T-cell (primary cell): ENCODE results near the gene TMSB10. TPM values are rescaled to one million over a fixed set of nuclear protein-coding genes. Genes with fewer than 3 reads are reported as not detected.

Experiments used
- ATAC-seq, 4 experiments: fragments of 200-7000 bp in 3 of 4; fragments of 150-1000 bp in 1 of 4; cut with Tn5 transposase; replicated peaks in 1 of 4; 1 replicate in 3 of 4; 2 replicates in 1 of 4; pipeline ENCODE4 v1.10.0; 2021; ENCODE audit warnings: moderate library complexity in 3 of 4, mild to moderate bottlenecking in 2 of 4, moderate number of reproducible peaks in 1 of 4
- CTCF ChIA-PET, 2 donors: fragments of 300-600 bp; sonication (Branson Sonifier 250); formaldehyde crosslinking; loops; one replicate each; lab custom pipeline; 2022; ENCODE audit warnings: antibody characterized with exemption in 2 of 2; lab: Charles Lee
- POLR2A ChIA-PET, 2 donors: fragments of 300-600 bp; sonication (Branson Sonifier 250); formaldehyde crosslinking; loops; one replicate each; lab custom pipeline; 2022; ENCODE audit warnings: antibody characterized with exemption in 2 of 2; lab: Charles Lee
- DNase-seq, 35 experiments: peaks; one replicate each; pipeline versions ENCODE4 v3.0.0 to v3.0.0-alpha.2; 2013 to 2023
- H3K27ac ChIP-seq: one replicate; pipeline ENCODE4 v1.5.1; 2013; ENCODE audit warnings: low read length
- H3K27me3 ChIP-seq, 2 experiments: replicated peaks in 1 of 2; 1 replicate in 1 of 2; 2 replicates in 1 of 2; pipeline versions ENCODE4 v1.6.1 to v1.7.0; 2013; ENCODE audit warnings: low read length in 1 of 2, mixed read lengths in 1 of 2; ENCODE audit not compliant: control insufficient read depth in 2 of 2, insufficient read depth in 2 of 2; ENCODE audit errors: extremely low read depth in 1 of 2
- H3K36me3 ChIP-seq, 2 donors: 1 replicate in 1 of 2; 2 replicates in 1 of 2; pipeline versions ENCODE4 v1.6.1 to v1.7.0; 2013; ENCODE audit warnings: low read length in 1 of 2; ENCODE audit not compliant: control insufficient read depth in 2 of 2, insufficient read depth in 1 of 2; ENCODE audit errors: extremely low read depth in 1 of 2
- H3K4me1 ChIP-seq, 2 experiments: 1 replicate in 1 of 2; 2 replicates in 1 of 2; pipeline versions ENCODE4 v1.6.1 to v1.7.0; 2013; ENCODE audit warnings: low read length in 2 of 2, mixed read lengths in 1 of 2; ENCODE audit not compliant: insufficient read depth in 2 of 2, control insufficient read depth in 1 of 2; ENCODE audit errors: extremely low read depth in 1 of 2
- H3K4me3 ChIP-seq, 2 donors: 1 replicate in 1 of 2; 2 replicates in 1 of 2; pipeline versions ENCODE4 v1.5.1 to v1.7.0; 2013; ENCODE audit warnings: mild to moderate bottlenecking in 2 of 2, low read length in 1 of 2, moderate library complexity in 1 of 2; ENCODE audit not compliant: control insufficient read depth in 1 of 2; ENCODE audit errors: extremely low read depth in 1 of 2
- H3K9me3 ChIP-seq: 2 replicates; pipeline ENCODE4 v1.7.0; 2013
- H3K27ac Mint-ChIP-seq, 2 donors: one replicate each; pipeline ENCODE4 v1.8.0; 2020 to 2021; ENCODE audit warnings: mild to moderate bottlenecking in 2 of 2, mixed read lengths in 2 of 2
- H3K27me3 Mint-ChIP-seq, 2 donors: one replicate each; pipeline ENCODE4 v1.8.0; 2021 to 2022; ENCODE audit warnings: mixed read lengths in 2 of 2
- H3K36me3 Mint-ChIP-seq: one replicate; pipeline ENCODE4 v1.8.0; 2021; ENCODE audit warnings: mixed read lengths
- H3K4me1 Mint-ChIP-seq, 3 donors: one replicate each; pipeline ENCODE4 v1.8.0; 2020 to 2022; ENCODE audit warnings: mixed read lengths in 3 of 3, mild to moderate bottlenecking in 1 of 3
- H3K4me3 Mint-ChIP-seq, 3 donors: one replicate each; pipeline ENCODE4 v1.8.0; 2020 to 2022; ENCODE audit warnings: mild to moderate bottlenecking in 3 of 3, mixed read lengths in 3 of 3, moderate library complexity in 3 of 3
- H3K9me3 Mint-ChIP-seq, 3 donors: one replicate each; pipeline ENCODE4 v1.8.0; 2020 to 2022; ENCODE audit warnings: mixed read lengths in 3 of 3
- WGBS: methylation state at CpG from one replicate; pipeline ENCODE4 v1.1.5; 2013; ENCODE audit warnings: missing lambda C conversion rate; ENCODE audit not compliant: insufficient coverage; 5-methylcytosine and 5-hydroxymethylcytosine counted together
- total RNA-seq, 35 experiments: library from RNA in 6 of 35; stranded (reverse) in 6 of 35; fragments of 120-200 nt in 1 of 35; gene quantifications; one replicate each; pipeline versions ENCODE4 v1.2.1 to v1.2.4 and lab custom pipeline; 2013 to 2026

Gene TMSB10
- total RNA-seq, 5 donors from 2014 or later (not counting 1 experiment from before 2014, with no cell fraction given) = 1,423 to 1,890 (median 1,689) TPM

GRCh38 chr2:84906108-84906899, 848 bp downstream of the TMSB10 start:
- peaks cover 26 to 38% of the 10 kb centered on the region in 2 experiments for H3K4me1 ChIP-seq
- H3K27me3 Mint-ChIP-seq = no peaks in the 10 kb centered on the region
- no peaks in the 10 kb centered on the region for H3K9me3 ChIP-seq
- peak overlapping the region; percentile 73 for H3K27ac ChIP-seq
- H3K4me3 Mint-ChIP-seq = peak overlapping the region; percentile 94 to 96 (median 96)
- POLR2A ChIA-PET = interaction anchor here (0.6 to 2.3 kb wide), 23 partner anchors 8 to 390 kb away, joined by 3 to 18 read pairs (median 4); partner anchors contain the start of genes DNAH6 (in 1 of the 2) and TRABD2A (in 1 of the 2)
- peak overlapping the region; percentile 88 to 96 for H3K4me3 ChIP-seq
- peaks cover 0 to 6% of the 10 kb centered on the region in 2 donors for H3K36me3 ChIP-seq
- ATAC-seq (peak; percentile 0 to 4 (median 2)), DNase-seq (peak in 12 of 35 experiments; percentile 21 to 64 (median 39))
- H3K36me3 Mint-ChIP-seq = peaks cover 16% of the 10 kb centered on the region
- 0% methylated on average over 11 of the region's 38 CpGs for WGBS
- no peaks in the 10 kb centered on the region for H3K27me3 ChIP-seq
- H3K4me1 Mint-ChIP-seq = peaks cover 48 to 56% (median 53%) of the 10 kb centered on the region in 3 donors
- peak overlapping the region; percentile 89 to 95 for H3K27ac Mint-ChIP-seq
- CTCF ChIA-PET = interaction anchor here (0.5 to 3.1 kb wide), 18 partner anchors 11 to 389 kb away, joined by 3 to 50 read pairs (median 4); no protein-coding TSS in a partner anchor
- H3K9me3 Mint-ChIP-seq = peaks cover 7 to 18% (median 7%) of the 10 kb centered on the region in 3 donors

GRCh38 chr2:84906900-84907714, 1.7 kb downstream of the TMSB10 start:
- H3K27ac ChIP-seq = peak overlapping the region; percentile 73
- Mint-ChIP-seq H3K4me3 (peak overlapping the region; percentile 94 to 96 (median 96)), H3K36me3 (peaks cover 16% of the 10 kb centered on the region), H3K4me1 (peaks cover 47 to 60% (median 56%) of the 10 kb centered on the region in 3 donors), H3K27me3 (no peaks in the 10 kb centered on the region), H3K9me3 (peaks cover 7 to 18% (median 7%) of the 10 kb centered on the region in 3 donors), H3K27ac (peak overlapping the region; percentile 89 to 95)
- ChIA-PET CTCF (interaction anchor here (0.5 to 3.1 kb wide), 19 partner anchors 10 to 410 kb away, joined by 3 to 50 read pairs (median 5); no protein-coding TSS in a partner anchor), POLR2A (interaction anchor here (0.6 to 2.3 kb wide), 14 partner anchors 9 to 391 kb away, joined by 3 to 18 read pairs (median 4); partner anchors contain the start of gene DNAH6 (in 1 of the 2))
- DNase-seq = peak in 32 of 35 experiments; percentile 32 to 76 (median 52)
- ATAC-seq = peak; percentile 38 to 49 (median 46)
- no peaks in the 10 kb centered on the region for H3K27me3 ChIP-seq
- H3K9me3 ChIP-seq = no peaks in the 10 kb centered on the region
- WGBS = 0% methylated on average over 2 of the region's 15 CpGs
- H3K36me3 ChIP-seq = peaks cover 0 to 6% of the 10 kb centered on the region in 2 donors
- peak overlapping the region; percentile 88 to 96 for H3K4me3 ChIP-seq
- H3K4me1 ChIP-seq = peaks cover 26 to 38% of the 10 kb centered on the region in 2 experiments

DNA sequence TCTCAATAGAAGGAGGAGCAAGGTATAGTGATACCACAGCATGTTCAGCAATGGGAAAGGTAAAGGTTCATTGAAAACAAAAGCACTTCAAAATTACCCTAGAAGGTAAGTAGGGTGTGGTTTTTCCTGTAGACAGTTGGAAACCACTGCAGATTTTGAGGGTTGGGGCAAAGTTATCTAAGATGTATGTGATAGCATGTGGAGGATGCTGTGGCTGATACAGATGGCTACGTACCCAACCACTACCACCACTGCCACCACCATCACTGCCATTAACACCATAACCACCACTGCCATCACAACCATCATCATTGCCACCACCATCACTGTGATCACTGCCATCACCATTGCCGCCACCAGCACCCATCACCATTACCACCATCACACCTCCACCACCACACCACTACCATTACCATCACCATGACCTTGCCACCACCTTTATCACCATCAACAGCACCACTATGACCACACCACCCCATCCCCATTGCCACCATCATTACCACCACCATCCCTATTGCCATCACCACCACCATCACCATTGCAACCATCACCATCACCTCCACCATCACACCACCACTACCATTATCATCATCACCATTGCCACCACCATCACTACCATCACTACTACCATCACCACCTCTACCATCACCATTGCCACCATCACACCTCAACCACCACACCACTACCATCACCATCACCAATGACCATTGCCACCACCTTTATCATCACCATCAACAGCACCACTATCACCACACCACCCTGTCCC, 3.7 kb downstream of the TMSB10 start:
- CTCF ChIA-PET = interaction anchor here (0.7 to 1.3 kb wide), 2 partner anchors 17 to 27 kb away, joined by 3 to 4 read pairs; no protein-coding TSS in a partner anchor
- POLR2A ChIA-PET = interaction anchor here in 1 of 2 donors (0.6 kb wide), 1 partner anchor 60 kb away, joined by 7 read pairs; no protein-coding TSS in a partner anchor
- peaks cover 16% of the 10 kb centered on the region for H3K36me3 Mint-ChIP-seq
- Histone ChIP-seq H3K27ac (peak overlapping the region; percentile 65), H3K9me3 (no peaks in the 10 kb centered on the region), H3K4me1 (peaks cover 26 to 34% of the 10 kb centered on the region in 2 experiments), H3K4me3 (no peak overlapping the region), H3K27me3 (no peaks in the 10 kb centered on the region), H3K36me3 (peaks cover 0 to 6% of the 10 kb centered on the region in 2 donors)
- H3K4me3 Mint-ChIP-seq = peak overlapping the region; percentile 66 to 96 (median 94)
- ATAC-seq (peak; percentile 26 to 40 (median 32)), DNase-seq (peak in 18 of 35 experiments; percentile 21 to 77 (median 42))
- H3K27me3 Mint-ChIP-seq = no peaks in the 10 kb centered on the region
- H3K27ac Mint-ChIP-seq = peak overlapping the region; percentile 89 to 95
- H3K9me3 Mint-ChIP-seq = peaks cover 7 to 18% (median 7%) of the 10 kb centered on the region in 3 donors
- WGBS = 22% methylated on average over 1 of the region's 2 CpGs
- H3K4me1 Mint-ChIP-seq = peaks cover 35 to 52% (median 43%) of the 10 kb centered on the region in 3 donors

DNA sequence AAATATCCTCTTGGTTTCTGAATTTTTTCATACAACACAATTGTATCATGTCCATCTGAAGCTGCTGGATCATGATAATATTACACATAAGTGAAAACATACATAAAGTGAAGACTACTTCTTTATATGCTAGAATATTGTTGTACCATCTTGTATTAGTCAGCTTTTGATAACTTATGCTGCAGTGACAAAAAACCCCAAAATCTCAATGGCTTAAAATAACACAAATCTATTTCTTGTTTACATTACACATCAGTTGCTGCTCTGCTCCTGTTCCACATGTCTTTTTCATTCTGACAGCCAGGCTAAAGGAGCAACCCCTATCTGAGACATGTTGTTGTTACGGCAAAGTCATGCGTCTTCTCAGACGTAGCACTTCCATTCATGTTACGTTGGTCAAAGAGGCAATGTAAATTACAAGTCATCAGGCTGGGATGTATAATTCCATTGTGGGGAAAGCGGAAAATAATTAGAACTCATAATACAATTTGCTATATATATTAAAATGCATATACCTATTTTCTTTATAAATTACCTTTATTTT, 5.8 kb downstream of the TMSB10 start:
- ATAC-seq (no peak), DNase-seq (no peak)
- ChIA-PET CTCF (interaction anchor here in 1 of 2 donors (0.6 kb wide), 2 partner anchors 10 to 29 kb away, joined by 4 read pairs; no protein-coding TSS in a partner anchor), POLR2A (interaction anchor here in 1 of 2 donors (0.6 kb wide), 1 partner anchor 136 kb away, joined by 6 read pairs; no protein-coding TSS in a partner anchor)
- Histone ChIP-seq H3K27ac (no peak overlapping the region), H3K4me3 (no peak overlapping the region), H3K9me3 (no peaks in the 10 kb centered on the region), H3K36me3 (peaks cover 0 to 5% of the 10 kb centered on the region in 2 donors), H3K27me3 (no peaks in the 10 kb centered on the region), H3K4me1 (peaks cover 23 to 27% of the 10 kb centered on the region in 2 experiments)
- Mint-ChIP-seq H3K4me3 (no peak overlapping the region), H3K4me1 (peaks cover 29 to 47% (median 37%) of the 10 kb centered on the region in 3 donors), H3K36me3 (peaks cover 13% of the 10 kb centered on the region), H3K9me3 (peaks cover 7 to 18% (median 7%) of the 10 kb centered on the region in 3 donors), H3K27ac (no peak overlapping the region), H3K27me3 (no peaks in the 10 kb centered on the region)
- WGBS = 100% methylated on average over 1 of the region's 5 CpGs

DNA sequence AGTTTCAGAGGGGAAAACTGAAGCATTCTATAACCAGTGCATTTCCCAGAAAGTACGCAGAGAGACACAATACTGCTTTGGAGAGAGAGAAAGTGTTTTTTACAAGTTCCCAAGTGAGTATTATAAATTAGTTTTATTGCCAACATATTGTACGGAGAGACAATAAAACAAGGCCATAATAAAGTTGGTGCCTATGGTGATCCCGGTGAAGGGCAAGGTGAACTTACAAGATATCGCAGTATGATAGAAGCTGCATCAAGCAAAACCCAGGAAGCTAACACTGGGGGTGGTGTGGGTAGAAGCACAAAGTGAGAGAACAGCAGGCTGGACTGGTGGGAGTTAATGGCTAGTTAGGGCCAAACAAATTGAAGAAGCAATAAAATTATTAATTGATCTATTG, 7.5 kb downstream of the TMSB10 start:
- Mint-ChIP-seq H3K9me3 (peaks cover 7 to 18% (median 7%) of the 10 kb centered on the region in 3 donors), H3K36me3 (no peaks in the 10 kb centered on the region), H3K27ac (no peak overlapping the region), H3K4me1 (peaks cover 23 to 34% (median 33%) of the 10 kb centered on the region in 3 donors), H3K27me3 (no peaks in the 10 kb centered on the region), H3K4me3 (no peak overlapping the region)
- WGBS = 100% methylated on average over 3 of the region's 4 CpGs
- no peaks in the 10 kb centered on the region for H3K36me3 ChIP-seq
- DNase-seq = no peak
- peaks cover 15 to 17% of the 10 kb centered on the region in 2 experiments for H3K4me1 ChIP-seq
- no peak for ATAC-seq
- ChIA-PET POLR2A (interaction anchor here in 1 of 2 donors (1.1 kb wide), 2 partner anchors 12 to 14 kb away, joined by 3 to 4 read pairs; no protein-coding TSS in a partner anchor), CTCF (interaction anchor here (1.2 to 1.5 kb wide), 2 partner anchors 12 to 13 kb away, joined by 4 to 5 read pairs; no protein-coding TSS in a partner anchor)
- no peak overlapping the region for H3K4me3 ChIP-seq
- H3K27ac ChIP-seq = no peak overlapping the region
- H3K27me3 ChIP-seq = no peaks in the 10 kb centered on the region
- no peaks in the 10 kb centered on the region for H3K9me3 ChIP-seq
